H1 (cell line): Measurements from ENCODE around the gene RMND5A. TPM values are rescaled to one million over a fixed set of nuclear protein-coding genes. Genes with fewer than 3 reads are reported as not detected.

Experiments used
- CTCF ChIA-PET: fragments of 300-600 bp; sonication (Branson Sonifier 250); formaldehyde crosslinking; loops from one replicate; lab custom pipeline; 2021; ENCODE audit not compliant: partially characterized antibody; lab: Charles Lee
- POLR2A ChIA-PET: fragments of 300-600 bp; sonication (Branson Sonifier 250); formaldehyde crosslinking; loops from one replicate; lab custom pipeline; 2021; ENCODE audit warnings: inconsistent platforms; ENCODE audit not compliant: partially characterized antibody; lab: Charles Lee
- DNase-seq, 2 experiments: peaks; one replicate each; pipeline versions ENCODE4 v3.0.0 to v3.0.0-alpha.2; 2010 to 2022; ENCODE audit warnings: low spot score in 2 of 2, low read depth in 1 of 2, mixed read lengths in 1 of 2
- FAIRE-seq: peaks from 2 replicates; lab custom pipeline; 2011; peaks lifted over from hg19 to GRCh38; lab: Jason Lieb, UNC
- H2AFZ ChIP-seq: 2 replicates; pipeline ENCODE4 v1.8.1; 2012; ENCODE audit warnings: low read length, inconsistent platforms
- H2AK5ac ChIP-seq: 2 replicates; pipeline ENCODE4 v1.6.1; 2013; ENCODE audit warnings: low read depth, low read length
- H2BK120ac ChIP-seq: replicated peaks from 2 replicates; pipeline ENCODE3; 2013; ENCODE audit warnings: low read depth, low read length, inconsistent platforms
- H2BK12ac ChIP-seq: 2 replicates; pipeline ENCODE4 v1.6.1; 2013; ENCODE audit warnings: low read depth, low read length
- H2BK15ac ChIP-seq: 2 replicates; pipeline ENCODE4 v1.6.1; 2013; ENCODE audit warnings: low read length
- H2BK20ac ChIP-seq: 2 replicates; pipeline ENCODE4 v1.6.1; 2013; ENCODE audit warnings: low read length
- H2BK5ac ChIP-seq: 2 replicates; pipeline ENCODE4 v1.6.1; 2013; ENCODE audit warnings: low read depth, low read length
- H3K14ac ChIP-seq: 2 replicates; pipeline ENCODE4 v1.6.1; 2013; ENCODE audit warnings: inconsistent platforms; ENCODE audit not compliant: insufficient read length
- H3K18ac ChIP-seq: 2 replicates; pipeline ENCODE4 v1.6.1; 2013; ENCODE audit warnings: low read length; ENCODE audit errors: extremely low read depth
- H3K23ac ChIP-seq: 2 replicates; pipeline ENCODE4 v1.6.1; 2013; ENCODE audit warnings: inconsistent platforms; ENCODE audit not compliant: insufficient read length
- H3K23me2 ChIP-seq: 2 replicates; pipeline ENCODE4 v1.6.1; 2013; ENCODE audit warnings: low read depth, low read length
- H3K27ac ChIP-seq: 2 replicates; pipeline ENCODE4 v1.6.1; 2011; ENCODE audit warnings: low read depth, low read length, inconsistent platforms
- H3K27me3 ChIP-seq, 4 experiments: replicated peaks in 1 of 4; 1 replicate in 1 of 4; 2 replicates in 3 of 4; pipeline versions ENCODE4 v1.6.1 to v1.8.1; 2011 to 2013; ENCODE audit warnings: low read length in 3 of 4, mild to moderate bottlenecking in 3 of 4, inconsistent platforms in 2 of 4, mixed read lengths in 2 of 4, moderate library complexity in 1 of 4; ENCODE audit not compliant: control insufficient read depth in 3 of 4, insufficient read depth in 3 of 4; ENCODE audit errors: extremely low read depth in 1 of 4
- H3K36me3 ChIP-seq, 4 experiments: 2 replicates each; pipeline versions ENCODE4 v1.6.1 to v1.8.1; 2011 to 2013; ENCODE audit warnings: mild to moderate bottlenecking in 4 of 4, low read length in 3 of 4, moderate library complexity in 2 of 4, control low read depth in 1 of 4, inconsistent platforms in 1 of 4; ENCODE audit not compliant: insufficient read depth in 4 of 4, control insufficient read depth in 2 of 4
- H3K4ac ChIP-seq: replicated peaks from 2 replicates; pipeline ENCODE3; 2013; ENCODE audit warnings: low read length, low read depth, mixed read lengths, inconsistent platforms; ENCODE audit not compliant: insufficient read length
- H3K4me1 ChIP-seq, 4 experiments: replicated peaks in 1 of 4; 1 replicate in 1 of 4; 2 replicates in 3 of 4; pipeline versions ENCODE4 v1.6.1 to v1.8.1; 2011 to 2013; ENCODE audit warnings: low read length in 3 of 4, inconsistent platforms in 2 of 4, mixed read lengths in 1 of 4; ENCODE audit not compliant: insufficient read depth in 4 of 4, control insufficient read depth in 3 of 4
- H3K4me2 ChIP-seq, 2 experiments: 2 replicates each; pipeline versions ENCODE4 v1.6.1 to v1.8.1; 2011 to 2013; ENCODE audit warnings: low read depth in 2 of 2, low read length in 2 of 2, control low read depth in 1 of 2, inconsistent platforms in 1 of 2, mild to moderate bottlenecking in 1 of 2; ENCODE audit not compliant: insufficient read depth in 1 of 2
- H3K4me3 ChIP-seq, 4 experiments: fragments of 200-600, 300-600 bp in 1 of 4; sonication (generic), shearing (Covaris generic), sonication (Bioruptor Twin) in 1 of 4; 2 replicates each; pipeline versions ENCODE4 v1.5.1 to v1.8.1; 2011 to 2016; ENCODE audit warnings: low read length in 4 of 4, low read depth in 3 of 4, control low read depth in 2 of 4, inconsistent platforms in 2 of 4, mild to moderate bottlenecking in 2 of 4, mixed read lengths in 1 of 4, moderate library complexity in 1 of 4; ENCODE audit not compliant: insufficient read depth in 2 of 4; ENCODE audit errors: extremely low read depth in 1 of 4
- H3K56ac ChIP-seq: replicated peaks from 2 replicates; pipeline ENCODE3; 2013; ENCODE audit warnings: low read depth, mild to moderate bottlenecking, mixed read lengths, low read length, inconsistent platforms; ENCODE audit not compliant: insufficient read length
- H3K79me1 ChIP-seq: 2 replicates; pipeline ENCODE4 v1.6.1; 2013; ENCODE audit warnings: low read depth, low read length, control low read depth
- H3K79me2 ChIP-seq, 2 experiments: 2 replicates each; pipeline versions ENCODE4 v1.6.1 to v1.8.1; 2012 to 2013; ENCODE audit warnings: low read length in 2 of 2, mild to moderate bottlenecking in 2 of 2, inconsistent platforms in 1 of 2; ENCODE audit not compliant: insufficient read depth in 2 of 2, control insufficient read depth in 1 of 2
- H3K9ac ChIP-seq, 4 experiments: replicated peaks in 1 of 4; 1 replicate in 1 of 4; 2 replicates in 3 of 4; pipeline versions ENCODE4 v1.6.1 to v1.8.1; 2011 to 2013; ENCODE audit warnings: low read depth in 3 of 4, low read length in 3 of 4, control low read depth in 2 of 4, mild to moderate bottlenecking in 2 of 4, moderate library complexity in 2 of 4, inconsistent platforms in 1 of 4; ENCODE audit errors: extremely low read depth in 1 of 4
- H3K9me3 ChIP-seq, 2 experiments: 2 replicates each; pipeline versions ENCODE4 v1.6.1 to v1.8.1; 2012 to 2013; ENCODE audit warnings: mild to moderate bottlenecking in 2 of 2, moderate library complexity in 2 of 2, control low read depth in 1 of 2, inconsistent platforms in 1 of 2, low read depth in 1 of 2, low read length in 1 of 2, mixed read lengths in 1 of 2; ENCODE audit not compliant: insufficient read depth in 2 of 2
- H4K20me1 ChIP-seq, 2 experiments: replicated peaks in 1 of 2; 2 replicates each; pipeline versions ENCODE3 to v1.8.1; 2011 to 2013; ENCODE audit warnings: inconsistent platforms in 2 of 2, low read length in 2 of 2, mild to moderate bottlenecking in 1 of 2; ENCODE audit not compliant: insufficient read depth in 2 of 2, control insufficient read depth in 1 of 2
- H4K5ac ChIP-seq: 2 replicates; pipeline ENCODE4 v1.6.1; 2013; ENCODE audit warnings: low read length, low read depth, mixed read lengths, inconsistent platforms; ENCODE audit not compliant: insufficient read length
- H4K8ac ChIP-seq: 2 replicates; pipeline ENCODE4 v1.8.0; 2013; ENCODE audit warnings: mild to moderate bottlenecking, moderate library complexity, low read length, inconsistent platforms; ENCODE audit not compliant: insufficient read depth; ENCODE audit errors: extremely low read depth
- H4K91ac ChIP-seq: replicated peaks from 2 replicates; pipeline ENCODE3; 2013; ENCODE audit warnings: low read length, mixed read lengths, inconsistent platforms; ENCODE audit not compliant: insufficient read length
- CREB1 ChIP-seq: IDR thresholded peaks from 2 replicates; pipeline ENCODE4 v1.6.1; 2012; ENCODE audit warnings: inconsistent platforms
- POU5F1 ChIP-seq: IDR thresholded peaks from 2 replicates; pipeline ENCODE4 v1.6.1; 2011; ENCODE audit warnings: low read depth, mild to moderate bottlenecking, low read length, moderate library complexity
- RNF2 ChIP-seq: fragments of 200-900, 300-1000 bp; sonication (generic); IDR thresholded peaks from 2 replicates; pipeline ENCODE4 v1.7.1; 2016; ENCODE audit warnings: borderline replicate concordance, low read depth, mild to moderate bottlenecking, antibody characterized with exemption, low read length; ENCODE audit not compliant: poor library complexity, severe bottlenecking; ENCODE audit errors: missing control alignments
- SIX5 ChIP-seq: IDR thresholded peaks from 2 replicates; pipeline ENCODE4 v1.6.1; 2011; ENCODE audit warnings: mild to moderate bottlenecking, low read depth, low read length
- TCF12 ChIP-seq: IDR thresholded peaks from 2 replicates; pipeline ENCODE4 v1.6.1; 2011; ENCODE audit warnings: low read depth, mild to moderate bottlenecking, low read length
- WGBS, 2 experiments: shearing (Covaris generic) in 1 of 2; methylation state at CpG; one replicate each; pipeline versions ENCODE4 v1.1.6 to v1.1.7; 2013 to 2015; ENCODE audit warnings: low lambda C conversion rate in 2 of 2, mixed read lengths in 2 of 2, inconsistent platforms in 1 of 2, low coverage in 1 of 2, missing lambda C conversion rate in 1 of 2; ENCODE audit not compliant: insufficient replicate concordance in 2 of 2, insufficient coverage in 1 of 2, insufficient read length in 1 of 2; ENCODE audit errors: extremely low coverage in 1 of 2, missing lambda C conversion rate in 1 of 2; 5-methylcytosine and 5-hydroxymethylcytosine counted together
- polyA plus RNA-seq, 7 experiments: library from polyadenylated mRNA; depleted of rRNA in 3 of 7; stranded (reverse) in 5 of 7; unstranded in 2 of 7; fragments of >200 nt in 5 of 7; fragments of 200-250 nt in 2 of 7; gene quantifications; 1 replicate in 5 of 7; 2 replicates in 1 of 7; 4 replicates in 1 of 7; pipeline versions ENCODE4 v1.2.1 to v1.2.3, GENCODE V29; 2011 to 2013; ENCODE audit warnings: missing spikeins in 2 of 7, mixed read lengths in 2 of 7
- total RNA-seq: library from RNA; stranded (reverse); fragmentation: NEBNext Ultra II Directional; extraction: Animal tissue kit (Norgen Biotek cat#: 25700); gene quantifications from 2 replicates; pipeline ENCODE4 v1.2.1, GENCODE V29; 2021
- TF ChIP-seq, protein P1 (sequence below): IDR thresholded peaks from 2 replicates; pipeline ENCODE4 v1.6.1; 2011; ENCODE audit warnings: low read length, improper control_type of control experiment

Gene RMND5A
- total and polyA plus RNA-seq, 2 of the 8 experiments (the other 6 are each of a cell fraction or from before 2014, with no cell fraction given) = 21.0 to 66.2 TPM

DNA sequence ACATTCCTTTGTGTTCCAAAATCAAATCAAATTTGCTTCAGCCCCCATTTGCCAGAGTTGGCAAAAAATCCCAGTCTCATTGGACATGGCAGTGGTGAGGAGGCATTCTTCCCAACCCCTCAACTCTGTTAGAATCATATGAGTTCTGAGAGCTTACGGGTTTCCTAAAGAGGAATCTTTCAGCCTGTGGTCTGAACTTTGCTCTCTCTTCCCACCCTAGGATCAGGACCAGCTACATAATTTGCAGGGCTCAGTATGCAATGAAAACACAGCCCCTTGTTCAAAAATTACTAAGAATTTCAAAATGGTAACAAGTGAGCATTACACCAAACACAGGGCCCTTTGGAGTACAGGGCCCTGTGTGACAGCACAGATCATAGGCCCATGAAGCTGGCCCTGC, 47.1 kb upstream of the RMND5A start:
- Histone ChIP-seq H3K4me3 (no peak overlapping the region), H3K79me2 (no peaks in the 10 kb centered on the region), H4K5ac (no peak overlapping the region), H3K4me1 (no peaks in the 10 kb centered on the region), H2AK5ac (no peak overlapping the region), H3K4ac (no peak overlapping the region), H3K36me3 (no peaks in the 10 kb centered on the region), H3K27ac (no peak overlapping the region), H3K9ac (no peak overlapping the region), H3K9me3 (no peaks in the 10 kb centered on the region), H4K20me1 (no peaks in the 10 kb centered on the region), H3K18ac (no peak overlapping the region), H3K23ac (no peak overlapping the region), H3K56ac (no peak overlapping the region), H3K27me3 (no peaks in the 10 kb centered on the region), H2BK5ac (no peak overlapping the region), H4K8ac (no peak overlapping the region), H2BK12ac (no peak overlapping the region), H3K79me1 (no peaks in the 10 kb centered on the region), H2BK20ac (no peak overlapping the region), H3K4me2 (no peak overlapping the region), H2BK120ac (no peak overlapping the region), H4K91ac (no peak overlapping the region), H3K23me2 (no peaks in the 10 kb centered on the region), H3K14ac (no peak overlapping the region), H2AFZ (no peak overlapping the region), H2BK15ac (no peak overlapping the region)
- TF ChIP-seq TCF12 = no peak
- TF ChIP-seq RNF2 = no peak
- TF ChIP-seq, protein P1, sequence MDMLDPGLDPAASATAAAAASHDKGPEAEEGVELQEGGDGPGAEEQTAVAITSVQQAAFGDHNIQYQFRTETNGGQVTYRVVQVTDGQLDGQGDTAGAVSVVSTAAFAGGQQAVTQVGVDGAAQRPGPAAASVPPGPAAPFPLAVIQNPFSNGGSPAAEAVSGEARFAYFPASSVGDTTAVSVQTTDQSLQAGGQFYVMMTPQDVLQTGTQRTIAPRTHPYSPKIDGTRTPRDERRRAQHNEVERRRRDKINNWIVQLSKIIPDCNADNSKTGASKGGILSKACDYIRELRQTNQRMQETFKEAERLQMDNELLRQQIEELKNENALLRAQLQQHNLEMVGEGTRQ = no peak
- no peak for TF ChIP-seq SIX5
- TF ChIP-seq POU5F1 = no peak
- TF ChIP-seq CREB1 = no peak
- 67% methylated on average over 1 of the region's 1 CpG; no CpG with 5 or more reads in 1 of the 2 experiments for WGBS, 2 experiments
- DNase-seq (no peak), FAIRE-seq (no peak)
- ChIA-PET CTCF (no interaction called here), POLR2A (no interaction called here)
